SU-DHL-6 (cell line): ENCODE results near the gene MPV17L2.

Source experiments
- H2AFZ ChIP-seq: fragments of 200-600 bp; sonication (generic); 2 replicates; pipeline ENCODE4 v1.6.1; 2014; ENCODE audit warnings: low read depth, mild to moderate bottlenecking, moderate library complexity, mixed read lengths, antibody characterized with exemption, low read length; ENCODE audit not compliant: severe bottlenecking
- H3F3A ChIP-seq: fragments of 200-600 bp; shearing (Covaris generic); 2 replicates; pipeline ENCODE4 v1.6.0; 2016; ENCODE audit warnings: antibody characterized with exemption, mild to moderate bottlenecking; ENCODE audit not compliant: insufficient read depth
- H3K27ac ChIP-seq: fragments of 200-600 bp; sonication (generic); 2 replicates; pipeline ENCODE4 v1.5.1; 2016; ENCODE audit warnings: low read depth, mild to moderate bottlenecking, low read length, moderate library complexity, mixed read lengths
- H3K27me3 ChIP-seq: fragments of 200-600 bp; sonication (generic), shearing (Covaris generic); 2 replicates; pipeline ENCODE4 v1.6.0; 2014; ENCODE audit warnings: mild to moderate bottlenecking, low read length
- H3K36me3 ChIP-seq: fragments of 200-600 bp; sonication (generic); 2 replicates; pipeline ENCODE4 v1.6.1; 2014; ENCODE audit warnings: mild to moderate bottlenecking, low read length, mixed read lengths
- H3K4me2 ChIP-seq: fragments of 300-600, 200-600 bp; shearing (Covaris generic), sonication (generic); 2 replicates; pipeline ENCODE4 v1.6.0; 2014; ENCODE audit warnings: low read length, low read depth, mild to moderate bottlenecking; ENCODE audit not compliant: poor library complexity, severe bottlenecking
- H3K4me3 ChIP-seq: fragments of 200-600 bp; sonication (generic); 2 replicates; pipeline ENCODE4 v1.5.1; 2014; ENCODE audit warnings: antibody characterized with exemption, low read length, mild to moderate bottlenecking, mixed read lengths; ENCODE audit not compliant: insufficient read depth, poor library complexity, severe bottlenecking
- H3K79me2 ChIP-seq: fragments of 200-600 bp; sonication (generic); 2 replicates; pipeline ENCODE4 v1.6.1; 2014; ENCODE audit warnings: mild to moderate bottlenecking, low read length, moderate library complexity; ENCODE audit not compliant: insufficient read depth
- H3K9ac ChIP-seq: fragments of 200-600 bp; sonication (generic); 2 replicates; pipeline ENCODE4 v1.7.0; 2014; ENCODE audit warnings: mild to moderate bottlenecking, low read length
- H3K9me2 ChIP-seq: fragments of 200-600 bp; sonication (generic); replicated peaks from 2 replicates; pipeline ENCODE4 v1.6.1; 2014; ENCODE audit warnings: low read length; ENCODE audit not compliant: insufficient read depth
- H3K9me3 ChIP-seq: fragments of 200-600 bp; sonication (generic); 2 replicates; pipeline ENCODE4 v1.6.1; 2014; ENCODE audit warnings: low read length, mixed read lengths; ENCODE audit not compliant: insufficient read depth
- H4K20me1 ChIP-seq: fragments of 200-600 bp; sonication (generic); 2 replicates; pipeline ENCODE4 v1.6.1; 2014; ENCODE audit warnings: low read depth, mild to moderate bottlenecking, antibody characterized with exemption, low read length, moderate library complexity, mixed read lengths
- CTCF ChIP-seq: fragments of 200-600 bp; sonication (generic); IDR thresholded peaks from one replicate; pipeline ENCODE4 v1.5.1; 2017; ENCODE audit warnings: antibody characterized with exemption, mild to moderate bottlenecking, low read length, moderate library complexity; ENCODE audit not compliant: insufficient read depth, poor library complexity, severe bottlenecking
- EZH2phosphoT487 ChIP-seq: fragments of 200-600 bp; sonication (generic), shearing (Covaris generic); conservative IDR thresholded peaks from 2 replicates; pipeline ENCODE4 v1.6.1; 2018; ENCODE audit warnings: mild to moderate bottlenecking, antibody characterized with exemption, low read length, moderate library complexity, mixed read lengths

The MPV17L2 gene

GRCh38 chr19:18167011-18167410, 26.0 kb upstream of the MPV17L2 start:
- no peaks in the 10 kb centered on the region for H3K79me2 ChIP-seq
- no peak overlapping the region for H3K4me2 ChIP-seq
- H3K9ac ChIP-seq, result no peak overlapping the region
- H3K27me3 ChIP-seq, result no peaks in the 10 kb centered on the region
- H3K36me3 ChIP-seq, result no peaks in the 10 kb centered on the region
- H3K9me3 ChIP-seq, result no peaks in the 10 kb centered on the region
- no peak overlapping the region for H3K27ac ChIP-seq
- TF ChIP-seq CTCF (no peak), EZH2phosphoT487 (no peak)
- no peaks in the 10 kb centered on the region for H3K9me2 ChIP-seq
- no peak overlapping the region for H3K4me3 ChIP-seq
- H2AFZ ChIP-seq, result no peak overlapping the region
- H4K20me1 ChIP-seq, result no peaks in the 10 kb centered on the region
- H3F3A ChIP-seq, result peaks cover 29% of the 10 kb centered on the region

GRCh38 chr19:18167975-18168645, 24.9 kb upstream of the MPV17L2 start:
- Histone ChIP-seq H3F3A (peaks cover 39% of the 10 kb centered on the region), H3K9me3 (no peaks in the 10 kb centered on the region), H3K36me3 (no peaks in the 10 kb centered on the region), H3K9ac (no peak overlapping the region), H3K27ac (peak overlapping the region; percentile 93), H3K79me2 (no peaks in the 10 kb centered on the region), H2AFZ (no peak overlapping the region), H4K20me1 (no peaks in the 10 kb centered on the region), H3K4me3 (no peak overlapping the region), H3K9me2 (no peaks in the 10 kb centered on the region), H3K27me3 (no peaks in the 10 kb centered on the region), H3K4me2 (peak overlapping the region; percentile 18)
- TF ChIP-seq CTCF (peak; percentile 77), EZH2phosphoT487 (no peak)

GRCh38 chr19:18168673-18169381, 24.2 kb upstream of the MPV17L2 start:
- H3K4me3 ChIP-seq, result no peak overlapping the region
- no peaks in the 10 kb centered on the region for H4K20me1 ChIP-seq
- TF ChIP-seq CTCF, result no peak
- no peaks in the 10 kb centered on the region for H3K9me2 ChIP-seq
- no peaks in the 10 kb centered on the region for H3K36me3 ChIP-seq
- peaks cover 2% of the 10 kb centered on the region for H3K79me2 ChIP-seq
- peak overlapping the region; percentile 84 for H3K9ac ChIP-seq
- peaks cover 39% of the 10 kb centered on the region for H3F3A ChIP-seq
- no peaks in the 10 kb centered on the region for H3K9me3 ChIP-seq
- no peaks in the 10 kb centered on the region for H3K27me3 ChIP-seq
- H3K4me2 ChIP-seq, result peak overlapping the region; percentile 55
- H3K27ac ChIP-seq, result peak overlapping the region; percentile 93
- no peak overlapping the region for H2AFZ ChIP-seq
